GM21786 (cell line): ENCODE results near the gene UBE2J1.
A peak's percentile ranks its signal among the peaks of the same experiment; 100 is the strongest.

Experiments
- ATAC-seq: cut with Tn5 transposase; IDR thresholded peaks from one replicate; pipeline ENCODE4 v1.9.1; 2021; ENCODE audit not compliant: unreplicated experiment

Gene UBE2J1

GRCh38 chr6:89291256-89291819 is 61.2 kb downstream of the UBE2J1 start:
- ATAC-seq = no peak

- ATAC-seq = no peak
These were observed 61.9 kb downstream of the UBE2J1 start for GRCh38 chr6:89290401-89291155.

- no peak for ATAC-seq
These were observed 62.8 kb downstream of the UBE2J1 start for GRCh38 chr6:89289710-89290109.

- ATAC-seq = no peak
These were observed 65.0 kb downstream of the UBE2J1 start for GRCh38 chr6:89287351-89288028.

GRCh38 chr6:89286516-89286915 is 66.0 kb downstream of the UBE2J1 start:
- ATAC-seq = no peak

GRCh38 chr6:89284963-89285735 is 67.4 kb downstream of the UBE2J1 start:
- no peak for ATAC-seq

GRCh38 chr6:89284081-89284480 is 68.4 kb downstream of the UBE2J1 start:
- no peak for ATAC-seq

- no peak for ATAC-seq
These were observed 69.8 kb downstream of the UBE2J1 start for GRCh38 chr6:89282749-89283148.

- peak; percentile 98 for ATAC-seq
These were observed 70.7 kb downstream of the UBE2J1 start for GRCh38 chr6:89281779-89282246.

- no peak for ATAC-seq
These were observed 73.6 kb downstream of the UBE2J1 start for GRCh38 chr6:89278956-89279355.
